Measurements from ENCODE around the gene MTCH2.

Gene MTCH2

DNA sequence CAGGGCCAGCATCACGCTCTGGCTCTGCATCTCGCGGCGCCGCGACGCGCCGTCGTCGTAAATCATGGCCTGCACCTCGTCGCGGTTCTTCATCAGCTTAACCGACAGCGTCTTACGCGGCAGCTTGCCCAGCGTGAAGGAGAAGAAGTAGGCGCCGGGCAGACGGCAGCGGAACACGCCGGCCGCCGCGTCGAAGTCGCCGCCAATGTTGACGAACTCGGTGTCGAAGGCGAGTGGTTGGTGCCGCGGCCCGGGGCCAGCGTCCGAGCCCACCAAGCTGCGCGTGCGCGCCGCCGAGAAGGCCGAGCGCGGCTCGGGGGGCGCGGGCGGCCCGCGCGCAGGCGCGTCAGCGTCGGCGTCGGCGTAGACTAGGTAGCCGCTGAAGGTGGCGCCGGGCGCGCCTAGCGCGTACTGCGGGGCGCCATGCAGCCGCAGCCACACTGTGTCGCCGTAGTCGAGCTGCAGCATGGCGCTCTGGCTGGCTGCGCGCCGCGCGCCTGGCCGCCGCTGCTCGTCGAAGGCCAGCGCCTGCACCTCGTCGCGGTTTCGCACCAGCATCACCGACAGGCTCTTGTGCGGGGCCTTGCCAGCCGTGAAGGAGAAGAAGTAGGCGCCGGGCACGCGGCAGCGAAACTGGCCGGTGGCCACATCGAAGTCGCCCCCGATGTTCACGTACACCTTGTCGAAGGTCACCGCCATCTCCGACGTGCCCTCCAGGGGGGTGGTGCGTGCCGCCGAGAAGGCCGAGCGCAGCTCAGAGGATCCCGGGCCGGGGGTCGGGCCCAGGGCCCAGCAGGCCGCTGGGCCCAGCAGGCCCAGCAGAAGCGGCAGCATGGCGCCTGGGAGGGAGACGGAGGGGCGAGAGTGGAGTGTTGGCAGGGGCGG is 52.1 kb downstream of the MTCH2 start:
- no peak for DNase-seq (ENCODE audit: low read depth)

DNA sequence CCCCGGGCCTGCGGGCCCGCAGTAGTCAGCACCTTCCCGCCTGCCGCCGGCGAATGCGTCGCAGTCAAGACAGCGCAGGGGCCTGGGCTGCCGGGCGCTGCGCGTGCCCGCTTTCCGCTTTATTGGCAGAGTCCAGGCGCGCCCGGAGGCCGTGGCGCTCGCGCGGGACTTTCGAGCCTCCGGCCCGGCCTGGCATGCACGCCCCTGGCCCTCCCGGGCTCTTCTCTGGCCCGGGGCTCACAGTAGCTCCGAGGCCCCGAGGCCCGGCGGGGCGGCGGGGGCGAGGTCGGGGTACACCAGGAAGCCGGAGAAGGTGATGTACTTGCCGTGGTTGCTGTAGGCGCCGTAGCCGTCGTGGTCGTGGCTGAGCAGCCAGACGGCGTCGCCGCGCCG is 52.8 kb downstream of the MTCH2 start:
- DNase-seq (ENCODE audit: low read depth): no peak

DNA sequence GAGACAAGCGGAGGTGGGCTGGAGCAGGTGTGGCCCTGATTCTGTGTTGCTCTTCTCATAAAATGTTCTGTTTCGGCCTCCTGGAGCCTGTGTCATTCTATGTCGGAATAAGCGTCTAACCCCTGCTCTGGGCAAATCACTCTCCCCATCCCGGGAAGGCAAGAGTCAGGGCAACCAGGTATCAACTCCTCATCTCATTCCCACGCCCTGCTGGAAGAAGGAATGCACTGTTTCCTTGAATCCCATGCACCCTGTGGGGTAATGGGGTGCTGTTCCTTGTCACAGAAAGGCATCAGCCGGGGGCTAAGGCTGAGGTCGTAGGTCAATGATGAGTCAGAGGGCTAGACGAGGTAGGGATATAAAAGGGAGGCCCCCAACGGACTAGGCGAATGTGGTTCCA is 53.2 kb downstream of the MTCH2 start:
- DNase-seq (ENCODE audit: low read depth): no peak

DNA sequence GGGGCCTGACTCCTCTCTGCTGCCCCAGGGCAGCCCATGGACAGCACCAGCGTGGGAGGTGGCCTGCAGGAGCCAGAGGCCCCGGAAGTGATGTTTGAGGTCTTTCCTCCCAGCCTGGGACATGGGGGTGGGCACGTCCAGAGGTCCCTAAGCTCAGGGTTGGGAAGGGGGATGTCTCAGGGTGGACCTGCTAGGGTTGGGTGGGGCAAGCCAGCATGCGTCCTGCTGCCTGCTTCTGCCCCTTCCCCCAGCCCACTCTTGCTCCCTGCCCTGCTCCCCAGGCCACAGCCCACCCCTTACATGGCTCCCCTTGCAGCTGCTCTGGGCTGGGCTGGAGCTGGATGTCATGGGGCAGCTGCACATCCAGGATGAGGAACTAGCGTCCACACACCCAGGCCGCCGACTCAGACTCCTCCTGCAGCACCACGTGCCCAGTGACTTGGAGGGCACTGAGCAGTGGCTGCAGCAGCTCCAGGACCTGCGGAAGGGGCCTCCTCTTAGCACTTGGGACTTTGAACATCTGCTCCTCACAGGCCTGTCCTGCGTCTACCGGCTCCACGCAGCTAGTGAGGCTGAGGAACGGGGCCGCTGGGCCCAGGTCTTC is 54.5 kb downstream of the MTCH2 start:
- no peak for DNase-seq (ENCODE audit: low read depth)

DNA sequence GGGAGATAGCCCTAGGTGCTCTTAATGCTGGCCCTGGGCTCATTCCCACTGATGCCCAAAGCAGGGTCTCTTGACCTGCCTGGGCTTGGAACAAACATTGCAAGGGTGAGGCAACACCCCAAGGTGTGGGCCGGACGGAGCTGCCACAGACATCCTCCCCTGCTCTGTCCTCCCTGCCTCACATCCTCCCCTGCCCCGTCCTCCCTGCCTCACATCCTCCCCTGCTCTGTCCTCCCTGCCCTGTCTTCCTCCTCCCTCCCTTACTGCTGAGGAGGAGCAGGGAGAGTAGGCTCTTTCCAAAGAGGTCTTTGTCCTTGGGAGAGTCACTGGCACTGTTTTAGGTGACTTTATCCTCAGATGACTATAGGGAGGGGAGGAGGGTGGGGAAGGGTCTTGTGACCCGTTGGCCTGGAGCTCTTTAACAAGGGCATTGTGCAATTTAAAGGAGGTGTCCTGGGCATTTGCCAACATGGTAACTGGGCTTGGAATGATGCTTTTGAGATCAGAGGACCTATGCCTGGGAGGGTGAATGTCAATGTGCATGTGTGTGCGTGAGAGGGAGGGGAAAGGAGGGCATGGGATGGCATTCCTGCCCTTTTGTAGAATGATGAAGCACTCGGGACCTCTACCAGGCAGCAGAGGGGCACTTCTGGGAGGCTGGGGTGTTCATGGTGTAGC is 55.2 kb downstream of the MTCH2 start:
- no peak for DNase-seq (ENCODE audit: low read depth)

DNA sequence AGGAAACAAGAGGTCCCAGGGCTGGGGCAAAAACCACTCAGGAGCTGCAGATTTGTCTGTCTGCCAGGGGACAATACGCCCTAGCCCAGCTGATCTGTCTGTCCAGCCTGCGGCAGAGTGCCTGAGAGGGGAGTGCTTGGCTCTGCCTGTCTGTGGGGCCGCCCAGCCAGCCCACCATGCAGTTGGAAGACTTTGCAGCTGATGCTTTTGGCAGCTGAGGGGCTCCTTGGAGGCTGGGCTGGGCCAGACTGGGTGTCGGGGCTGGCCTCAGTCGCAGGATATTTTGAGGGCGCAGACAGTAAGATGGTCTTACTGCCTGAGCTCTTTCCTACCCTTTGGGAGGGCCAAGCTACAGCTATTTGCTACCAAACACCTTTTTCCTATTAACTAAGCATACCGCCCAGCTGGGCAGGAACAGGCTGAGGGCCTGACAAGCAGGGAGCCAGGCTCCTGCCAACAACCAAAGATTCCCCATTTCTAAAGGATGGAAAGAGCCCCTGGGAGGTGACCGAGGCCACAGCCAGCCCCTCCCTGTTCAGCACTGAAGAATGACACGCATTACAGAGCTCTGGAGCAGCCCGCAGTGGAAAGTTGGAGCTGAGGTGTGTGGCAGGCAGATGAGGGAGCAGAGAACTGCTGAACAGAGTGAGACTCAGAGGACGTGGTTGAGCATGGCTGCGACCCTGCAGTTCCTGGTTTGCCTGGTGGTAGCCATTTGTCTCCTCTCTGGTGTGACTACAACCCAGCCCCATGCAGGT is 56.1 kb downstream of the MTCH2 start, which contains the start of gene FAM180B:
Gene FAM180B, plus strand, starts transcription at position 581 of the 758 bp plus-strand sequence. Its CDS starts 91 bp downstream, at position 672.
- DNase-seq (ENCODE audit: low read depth): peak; percentile 46

DNA sequence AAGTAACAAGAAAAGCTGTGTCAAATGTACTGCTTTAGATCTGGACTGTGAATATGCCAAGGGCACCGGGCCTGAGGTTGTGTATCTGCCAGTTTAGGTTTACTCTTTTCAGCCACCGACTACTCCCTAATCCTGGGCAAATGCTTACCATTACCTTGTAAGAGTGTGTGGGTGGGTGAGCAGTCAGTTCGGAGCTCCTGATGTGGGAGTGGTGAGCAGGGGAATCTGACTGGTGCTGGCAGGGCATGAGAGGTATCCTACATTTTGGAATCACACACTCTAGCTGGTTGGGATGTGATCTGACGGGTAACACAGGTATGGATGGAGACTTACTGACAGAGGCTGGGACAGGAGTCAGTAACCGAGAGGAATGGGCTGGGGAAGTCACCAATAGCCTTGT is 58.5 kb downstream of the MTCH2 start:
- no peak for DNase-seq (ENCODE audit: low read depth)

DNA sequence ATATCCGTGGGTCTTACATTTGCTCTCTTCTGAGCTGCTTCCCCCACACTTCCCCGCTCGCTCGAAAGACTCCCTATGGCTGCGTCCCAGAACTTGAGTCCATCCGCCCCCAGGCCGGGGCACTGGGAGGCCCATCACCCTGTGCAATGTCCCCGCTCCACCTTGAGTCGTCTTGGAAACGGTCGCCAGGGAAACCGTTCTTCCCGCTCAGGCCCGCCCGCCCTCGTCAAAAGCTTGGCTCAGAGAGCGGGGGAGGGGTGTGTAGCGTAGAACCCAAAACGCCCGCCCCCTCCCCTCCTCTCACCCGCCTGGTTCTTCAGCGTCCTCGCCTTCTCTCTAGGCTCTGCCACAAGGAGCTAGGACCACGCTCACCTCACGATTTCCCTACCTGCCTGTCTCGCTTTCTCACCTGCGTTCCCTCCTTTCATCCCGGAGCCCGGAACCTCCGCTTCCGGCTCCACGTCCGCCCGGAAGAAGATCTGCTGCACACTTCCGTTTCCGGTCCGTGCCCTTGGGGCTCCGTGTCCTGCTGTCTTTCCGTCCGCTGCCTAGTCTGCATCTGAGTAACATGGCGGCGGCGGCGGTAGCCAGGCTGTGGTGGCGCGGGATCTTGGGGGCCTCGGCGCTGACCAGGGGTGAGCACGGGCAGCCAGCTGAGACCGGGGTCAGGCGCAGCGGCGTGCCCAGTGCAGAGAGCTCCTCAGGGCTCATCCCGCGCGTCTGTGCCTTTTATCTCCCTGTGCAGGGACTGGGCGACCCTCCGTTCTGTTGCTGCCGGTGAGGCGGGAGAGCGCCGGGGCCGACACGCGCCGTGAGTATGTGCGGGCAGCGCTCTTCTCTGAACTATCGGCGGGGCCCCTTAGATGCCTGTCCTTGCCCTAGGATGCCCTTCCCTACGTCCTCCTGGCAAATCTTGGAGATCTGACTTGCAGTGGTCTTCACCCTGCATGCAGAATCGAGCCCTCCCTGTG is 63.5 kb downstream of the MTCH2 start, which contains the start of the genes KBTBD4 and NDUFS3:
Gene KBTBD4, minus strand, starts transcription at position 447 of the 971 bp plus-strand sequence. Its CDS starts 19 bp downstream, at position 428.
Gene NDUFS3, plus strand, starts transcription at position 551 of the 971 bp plus-strand sequence. Its CDS starts 18 bp downstream, at position 569.
- DNase-seq (ENCODE audit: low read depth): peak; percentile 81

DNA sequence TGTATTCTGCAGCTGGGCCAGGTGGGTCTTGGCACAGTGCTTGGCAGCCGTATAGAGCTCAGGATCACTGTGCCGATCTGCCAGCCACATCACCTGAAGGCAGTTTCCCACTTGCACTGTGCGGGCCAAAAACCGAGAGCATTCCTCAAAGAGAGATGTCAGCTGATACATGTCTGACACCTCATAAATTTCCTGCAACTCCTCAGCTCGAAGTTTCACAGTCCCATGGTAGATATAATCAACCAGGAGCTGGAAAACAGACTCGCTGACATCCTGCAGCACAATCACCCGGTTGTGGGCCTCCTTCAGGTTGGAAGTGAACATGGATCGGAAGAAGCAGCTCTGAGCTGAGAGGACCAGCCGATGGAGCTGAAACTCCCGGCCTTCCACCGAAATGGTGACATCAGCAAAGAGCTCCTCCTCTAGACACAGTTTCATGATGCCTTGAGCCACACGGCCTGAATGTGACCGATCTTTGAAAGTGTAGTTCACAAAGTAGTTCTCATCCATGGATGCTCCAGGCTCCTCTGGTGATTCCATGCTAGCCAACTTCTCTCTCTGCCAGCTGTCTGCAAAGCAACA is 64.8 kb downstream of the MTCH2 start:
- no peak for DNase-seq (ENCODE audit: low read depth)

DNA sequence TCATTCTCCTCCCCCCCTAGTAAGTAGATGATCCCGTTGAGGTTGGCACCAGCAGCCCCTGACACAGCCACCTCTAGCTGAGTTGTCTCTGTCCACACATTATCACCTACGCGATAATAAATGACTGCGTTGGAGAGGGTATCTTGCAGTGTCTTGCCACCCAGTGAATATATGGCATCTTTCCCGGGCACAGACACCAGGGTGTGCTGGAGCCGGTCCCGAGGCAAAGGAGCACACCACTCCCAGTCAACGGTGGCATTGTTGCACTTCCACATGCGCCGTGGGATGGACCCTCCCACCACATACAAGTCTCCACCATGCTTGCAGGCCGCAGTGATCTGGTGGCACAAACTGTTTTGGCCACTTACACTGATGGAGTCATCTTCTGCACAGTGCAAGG is 69.0 kb downstream of the MTCH2 start:
- DNase-seq (ENCODE audit: low read depth): no peak

DNA sequence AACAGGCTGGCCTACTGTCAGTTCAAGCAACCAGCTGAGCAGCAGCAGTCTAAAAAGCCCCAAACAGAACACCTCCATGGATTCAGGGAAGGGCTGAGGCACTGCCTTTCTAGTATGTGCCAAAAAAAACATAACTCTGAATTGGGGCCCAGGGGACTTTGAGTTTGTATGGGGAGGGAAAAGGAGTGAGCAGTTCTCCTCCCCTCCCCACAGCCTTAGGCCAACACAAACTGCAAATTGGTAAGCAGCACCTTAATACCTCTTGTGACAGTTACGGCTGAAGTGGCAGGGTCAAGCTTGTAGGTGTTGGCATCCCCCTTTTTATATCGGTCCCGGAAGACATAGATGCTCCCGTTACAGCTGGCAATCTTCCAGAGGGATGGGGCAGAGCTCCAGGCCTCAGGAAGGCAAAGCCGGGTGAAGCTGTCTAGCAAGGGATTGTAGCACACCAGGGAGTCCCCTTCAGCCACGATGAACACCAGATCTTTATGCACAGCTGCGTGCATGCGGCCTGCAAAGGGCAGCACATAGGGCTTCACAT is 69.6 kb downstream of the MTCH2 start:
- DNase-seq (ENCODE audit: low read depth): no peak

DNA sequence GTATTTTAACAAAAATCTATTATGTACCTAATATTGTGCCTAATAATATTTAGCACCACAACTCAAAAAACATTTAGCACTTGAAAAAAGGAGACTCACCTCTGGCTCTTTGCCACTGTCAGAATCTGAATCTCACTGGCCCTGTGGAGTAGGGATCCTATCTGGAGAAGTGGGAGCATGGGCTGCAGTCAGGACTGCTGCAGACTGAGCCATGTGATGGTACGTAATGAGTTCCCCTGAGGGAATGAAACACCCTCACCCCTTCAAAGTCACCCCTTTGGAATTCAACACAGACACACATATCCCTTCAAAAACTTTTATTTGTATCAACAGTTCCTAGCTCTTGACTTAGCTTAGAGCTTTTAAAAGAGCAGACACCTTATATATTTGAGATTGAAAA is 70.5 kb downstream of the MTCH2 start:
- no peak for DNase-seq (ENCODE audit: low read depth)

DNA sequence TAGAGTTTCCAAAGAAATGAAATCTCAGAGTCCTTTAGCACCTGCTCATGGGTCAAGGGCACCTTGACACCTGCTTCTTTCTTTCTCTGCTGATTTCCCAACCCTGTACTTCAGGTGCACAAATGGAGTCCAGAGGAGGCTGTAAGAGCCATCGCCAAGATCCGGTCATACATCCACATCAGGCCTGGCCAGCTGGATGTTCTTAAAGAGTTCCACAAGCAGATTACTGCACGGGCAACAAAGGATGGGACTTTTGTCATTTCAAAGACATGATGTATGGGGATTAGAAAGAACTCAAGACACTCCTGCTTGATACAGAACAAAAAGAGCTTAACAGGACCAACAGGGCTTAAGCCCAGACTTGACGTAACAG is 71.0 kb downstream of the MTCH2 start:
- no peak for DNase-seq (ENCODE audit: low read depth)

DNA sequence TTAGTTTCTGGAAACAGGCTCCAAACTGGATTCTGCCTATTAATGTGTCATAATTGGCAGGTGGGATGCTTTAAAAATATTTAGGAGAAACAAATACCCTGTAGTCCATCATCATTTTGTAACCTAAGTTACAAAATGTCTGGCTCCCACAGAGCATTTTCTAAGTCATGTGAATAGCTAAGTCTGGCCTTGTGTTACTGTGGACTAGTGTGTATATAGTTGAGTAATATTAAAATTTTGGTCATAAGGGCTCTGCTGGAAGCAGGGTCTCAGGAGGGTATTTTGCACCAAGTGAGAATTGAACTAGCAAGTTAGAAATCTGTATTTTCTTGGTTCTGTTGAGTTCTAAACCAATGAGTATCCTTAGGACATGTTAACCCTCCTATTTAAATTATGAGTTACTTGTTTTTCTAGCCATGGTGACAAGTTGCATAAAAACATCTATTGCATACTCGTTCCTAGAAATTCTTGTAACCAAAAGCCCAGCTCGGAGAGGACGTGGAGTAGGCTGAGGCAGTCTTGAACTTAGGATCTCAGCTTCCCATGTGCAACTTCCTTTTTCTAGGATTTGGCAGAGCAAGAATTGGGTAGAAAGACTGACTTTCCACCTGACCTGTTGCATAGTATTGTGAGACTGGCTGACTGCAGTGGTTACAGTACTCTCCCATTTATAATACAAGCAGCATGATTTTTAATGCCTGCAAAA is 71.6 kb downstream of the MTCH2 start:
- DNase-seq (ENCODE audit: low read depth): no peak

DNA sequence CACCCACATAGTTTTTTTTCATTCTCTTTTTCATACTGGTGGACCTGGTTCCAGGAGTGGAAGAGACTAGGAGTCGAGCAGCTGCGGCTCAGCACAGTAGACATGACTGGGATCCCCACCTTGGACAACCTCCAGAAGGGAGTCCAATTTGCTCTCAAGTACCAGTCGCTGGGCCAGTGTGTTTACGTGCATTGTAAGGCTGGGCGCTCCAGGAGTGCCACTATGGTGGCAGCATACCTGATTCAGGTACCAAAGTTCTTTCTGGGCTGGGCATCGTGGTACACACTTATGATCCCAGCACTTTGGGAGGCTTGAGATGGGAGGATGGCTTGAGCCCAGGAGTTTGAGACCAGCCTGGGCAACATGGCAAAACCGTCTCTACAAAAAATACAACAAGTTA is 72.7 kb downstream of the MTCH2 start:
- no peak for DNase-seq (ENCODE audit: low read depth)
